Measurements from ENCODE around the gene CAV2.
A peak's percentile ranks its signal among the peaks of the same experiment; 100 is the strongest.

Gene CAV2

DNA sequence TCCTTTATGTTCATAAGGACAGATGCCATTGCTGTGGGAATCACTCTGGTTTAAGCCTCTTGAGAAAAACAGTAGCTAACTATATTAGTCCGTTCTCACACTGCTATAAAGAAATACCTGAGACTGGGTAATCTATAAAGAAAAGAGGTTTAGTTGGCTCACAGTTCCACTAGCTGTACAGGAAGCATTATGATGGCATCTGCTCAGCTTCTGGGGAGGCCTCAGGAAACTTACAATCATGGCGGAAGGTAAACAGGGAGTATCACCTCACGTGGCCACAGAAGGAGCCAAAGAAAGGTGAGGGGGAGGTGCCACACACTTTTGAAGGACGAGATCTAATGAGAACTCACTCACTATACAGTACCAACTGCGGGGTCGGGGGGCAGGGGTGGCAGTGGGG lies 2.9 kb upstream of the CAV2 start:
- DNase-seq: no peak

- DNase-seq: no peak
These were observed 1.8 kb upstream of the CAV2 start for GRCh38 chr7:116497708-116498107.

GRCh38 chr7:116500078-116500853 lies 728 bp downstream of the CAV2 start:
- DNase-seq: no peak

DNA sequence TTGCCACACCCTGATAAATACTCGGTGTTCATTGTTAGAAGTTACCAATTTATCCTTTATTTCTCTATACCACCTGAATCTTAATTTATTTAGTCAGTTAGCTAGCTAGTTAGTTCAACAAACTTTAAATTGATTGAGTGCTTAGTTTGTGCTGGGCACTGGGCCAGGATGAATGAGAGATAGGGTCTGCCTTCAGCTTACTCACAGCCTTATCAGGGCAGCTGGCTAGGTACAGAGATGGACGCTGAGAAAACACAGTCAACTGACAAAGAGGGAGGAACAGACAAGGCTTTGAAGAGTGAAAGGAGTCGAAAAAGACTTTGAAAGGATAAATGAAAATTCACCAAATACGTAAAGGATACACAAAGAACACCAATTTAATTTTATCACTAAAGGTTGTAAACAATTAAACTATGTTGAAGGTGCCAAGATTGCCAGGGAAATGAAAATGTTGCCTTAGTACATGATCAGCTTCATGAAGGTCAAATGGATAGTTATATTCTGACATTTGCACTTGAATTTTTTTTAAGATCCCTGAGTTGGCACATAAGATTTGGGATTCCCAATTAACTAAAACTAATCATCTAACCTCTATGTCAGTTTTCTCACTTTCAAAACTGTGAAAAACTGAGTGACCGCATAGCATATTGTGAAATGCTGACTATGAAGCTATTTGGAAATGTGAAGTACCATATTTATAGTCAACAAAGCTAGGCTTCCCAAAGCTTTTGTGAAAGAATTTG lies 2.1 kb downstream of the CAV2 start:
- no peak for DNase-seq

DNA sequence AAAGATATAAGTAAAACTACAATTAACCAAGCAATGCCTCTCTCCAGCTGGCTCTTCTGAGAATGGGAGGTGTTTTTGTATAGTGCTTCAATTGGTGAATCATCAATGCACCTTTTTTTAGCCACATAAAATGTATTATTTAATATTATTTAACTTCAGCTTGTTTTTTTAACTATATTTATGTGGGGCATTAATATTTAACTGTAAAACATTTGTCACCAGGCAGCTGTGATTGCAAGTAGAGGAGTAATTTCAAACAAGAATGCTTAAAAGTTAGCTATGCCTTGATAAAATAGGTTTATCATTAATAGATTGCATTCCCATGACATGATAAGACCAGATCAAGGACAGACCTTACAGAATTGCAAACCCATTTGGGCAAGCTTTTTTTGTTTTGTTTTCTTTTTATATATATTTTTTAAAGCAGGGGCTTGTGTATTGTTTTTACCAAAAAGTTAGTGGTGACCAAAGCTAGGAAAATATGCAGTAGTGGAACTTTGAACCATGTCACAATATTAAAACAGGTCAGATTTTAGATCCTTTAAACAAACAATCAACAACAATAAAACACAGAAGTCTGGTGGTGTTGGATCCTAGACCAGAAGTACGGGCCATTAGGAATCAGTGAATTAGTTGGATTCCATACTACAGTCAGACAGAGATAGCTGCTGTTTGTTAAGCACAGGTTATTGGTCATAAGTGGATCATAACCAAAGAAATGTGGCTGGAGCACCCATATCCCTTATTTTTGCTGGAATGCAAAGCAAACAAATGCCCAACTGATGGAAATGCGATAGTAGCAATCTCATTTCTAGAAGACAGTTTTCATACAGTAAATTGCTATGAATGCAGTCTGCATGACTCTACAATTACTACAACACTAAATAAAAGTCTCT lies 2.9 kb downstream of the CAV2 start:
- DNase-seq: no peak

DNA sequence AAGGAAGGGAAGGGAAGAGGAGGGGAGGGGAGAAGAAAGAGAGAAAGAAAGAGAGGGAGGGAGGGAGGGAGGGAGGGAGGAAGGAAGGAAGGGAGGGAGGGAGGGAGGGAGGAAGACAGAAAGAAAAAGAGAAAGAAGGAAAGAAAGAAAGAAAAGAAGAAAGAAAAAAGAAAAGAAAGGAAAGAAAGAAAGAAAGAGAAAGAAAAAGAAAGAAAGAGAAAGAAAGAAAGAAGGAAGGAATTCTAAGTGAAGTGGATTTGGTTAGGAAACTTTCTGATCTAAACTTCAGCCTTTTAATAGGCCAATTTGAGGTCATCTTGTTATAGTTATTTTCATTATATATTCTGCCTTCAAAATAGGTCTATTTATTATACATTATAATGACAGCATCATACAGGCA lies 4.3 kb downstream of the CAV2 start:
- DNase-seq: no peak

DNA sequence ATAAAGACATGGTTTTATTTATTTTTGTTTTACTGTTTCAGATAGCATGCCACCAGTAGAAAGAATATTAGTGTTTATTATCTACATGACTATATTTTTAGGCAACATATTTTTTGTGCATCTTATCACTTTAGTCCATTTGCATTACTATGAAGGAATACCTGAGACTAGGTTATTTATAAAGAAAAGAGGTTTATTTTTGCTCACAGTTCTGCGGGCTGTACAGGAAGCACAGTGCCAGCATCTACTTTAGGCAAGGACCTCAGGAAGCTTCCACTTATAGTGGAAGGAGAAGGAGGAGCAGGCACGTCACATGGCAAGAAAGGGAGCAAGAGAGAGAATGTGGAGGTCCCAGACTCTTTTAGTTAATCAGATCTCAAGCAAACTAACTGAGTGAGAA lies 5.7 kb downstream of the CAV2 start:
- no peak for DNase-seq

DNA sequence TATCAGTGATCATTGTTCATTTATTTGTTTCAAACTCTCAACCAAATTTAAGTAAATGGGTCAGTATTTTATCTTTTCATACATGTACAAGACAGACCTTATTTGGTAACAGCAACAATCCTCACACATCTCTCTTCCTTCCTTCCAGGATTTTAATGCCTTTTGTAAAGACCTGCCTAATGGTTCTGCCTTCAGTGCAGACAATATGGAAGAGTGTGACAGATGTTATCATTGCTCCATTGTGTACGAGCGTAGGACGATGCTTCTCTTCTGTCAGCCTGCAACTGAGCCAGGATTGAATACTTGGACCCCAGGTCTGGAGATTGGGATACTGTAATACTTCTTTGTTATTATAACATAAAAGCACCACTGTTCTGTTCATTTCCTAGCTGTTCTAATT lies 6.3 kb downstream of the CAV2 start:
- DNase-seq: no peak

DNA sequence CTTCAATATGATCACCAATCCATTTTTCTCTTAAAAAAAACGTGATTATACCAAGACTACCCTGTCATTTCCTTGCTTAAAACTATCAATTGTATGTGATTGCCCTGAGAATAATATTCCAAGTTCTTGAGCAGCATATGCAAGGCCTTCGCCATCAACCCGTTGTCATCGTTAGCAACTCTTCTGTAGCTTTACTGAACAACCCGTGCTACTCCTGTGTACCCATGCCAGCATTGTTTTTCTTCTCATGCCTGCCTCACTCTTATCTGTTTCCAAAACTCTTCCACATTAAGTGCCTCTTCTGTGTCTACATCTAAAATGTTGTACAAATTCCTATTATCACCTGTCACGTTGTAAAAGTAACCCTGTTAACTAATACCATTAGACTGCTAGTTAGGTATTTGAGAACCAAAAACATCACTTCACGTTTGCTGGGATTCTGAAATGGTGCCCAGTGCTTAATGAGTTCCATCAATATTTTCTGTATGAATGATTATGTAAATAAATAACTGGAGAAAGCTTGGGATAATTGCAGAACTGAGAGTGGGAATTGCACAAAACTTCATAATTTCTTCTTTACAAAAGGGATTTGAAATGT lies 10.5 kb downstream of the CAV2 start:
- DNase-seq: no peak

GRCh38 chr7:116510795-116511194 lies 11.3 kb downstream of the CAV2 start:
- DNase-seq: no peak

DNA sequence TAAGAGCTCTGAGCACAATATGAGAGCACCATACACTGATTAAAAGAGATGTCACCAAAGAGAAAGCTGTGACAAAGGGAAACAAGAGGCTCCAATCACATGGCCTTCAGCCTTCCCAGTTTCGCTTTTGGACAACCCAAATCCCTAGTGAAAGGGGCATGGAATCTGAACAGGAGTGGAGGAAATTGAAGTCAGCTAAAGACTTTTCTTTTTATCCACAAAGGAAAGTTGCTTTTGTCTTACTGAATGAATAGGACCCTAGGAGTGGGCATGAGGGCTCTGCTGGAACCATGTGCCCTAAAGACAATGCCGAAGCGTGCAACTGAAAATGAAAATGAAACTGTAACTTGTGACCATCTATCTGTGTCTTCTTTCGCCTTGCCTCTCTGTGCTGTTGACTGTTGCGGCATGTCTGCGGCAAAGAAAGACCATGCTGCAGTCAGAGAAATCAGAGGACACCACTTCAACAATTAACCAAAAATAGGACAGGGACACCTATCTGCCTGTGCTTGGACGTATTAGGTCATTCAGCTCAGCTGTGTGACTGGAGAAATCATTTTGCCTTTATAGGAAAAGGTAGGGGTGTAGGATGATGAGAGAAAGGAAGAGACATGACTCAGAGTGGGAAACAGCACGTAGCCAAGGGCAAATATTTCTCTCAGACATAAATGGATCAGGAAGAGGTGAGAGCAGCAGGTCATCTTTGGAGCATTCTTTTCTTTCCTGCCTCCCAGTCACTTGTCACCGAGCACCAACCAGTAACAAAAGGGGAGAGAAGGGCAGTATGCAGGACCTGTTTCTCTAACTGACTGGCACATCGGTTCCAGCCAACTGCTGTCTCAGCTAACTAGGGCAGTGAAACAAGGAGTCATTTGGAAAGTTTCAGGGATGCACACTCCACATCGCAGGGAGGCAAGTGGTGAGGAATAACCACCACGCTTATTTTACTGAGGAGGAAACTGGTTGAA lies 12.3 kb downstream of the CAV2 start:
- peak; percentile 50 to 61 for DNase-seq

- DNase-seq: no peak
These were observed 13.1 kb downstream of the CAV2 start for GRCh38 chr7:116512520-116513188.

GRCh38 chr7:116515584-116515983 lies 16.0 kb downstream of the CAV2 start:
- DNase-seq: no peak

DNA sequence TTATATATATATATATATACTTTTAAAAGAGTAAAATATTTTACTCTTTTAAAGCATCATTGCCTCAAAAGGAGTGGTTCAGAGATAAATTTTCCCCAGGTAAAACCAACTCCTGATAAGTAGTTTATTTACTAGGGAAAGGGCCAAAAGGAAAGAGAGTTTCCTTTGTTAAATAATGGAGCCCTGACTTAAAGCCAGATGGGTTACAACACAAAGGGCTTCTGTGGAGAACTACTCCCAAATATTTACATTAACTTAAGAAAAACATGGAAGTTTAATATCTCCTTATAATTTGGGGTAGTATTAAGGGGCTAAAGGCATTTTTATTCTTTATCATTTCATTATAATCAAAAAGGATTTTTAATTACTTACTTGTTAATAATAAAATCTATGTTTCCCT lies 16.8 kb downstream of the CAV2 start:
- DNase-seq: no peak

DNA sequence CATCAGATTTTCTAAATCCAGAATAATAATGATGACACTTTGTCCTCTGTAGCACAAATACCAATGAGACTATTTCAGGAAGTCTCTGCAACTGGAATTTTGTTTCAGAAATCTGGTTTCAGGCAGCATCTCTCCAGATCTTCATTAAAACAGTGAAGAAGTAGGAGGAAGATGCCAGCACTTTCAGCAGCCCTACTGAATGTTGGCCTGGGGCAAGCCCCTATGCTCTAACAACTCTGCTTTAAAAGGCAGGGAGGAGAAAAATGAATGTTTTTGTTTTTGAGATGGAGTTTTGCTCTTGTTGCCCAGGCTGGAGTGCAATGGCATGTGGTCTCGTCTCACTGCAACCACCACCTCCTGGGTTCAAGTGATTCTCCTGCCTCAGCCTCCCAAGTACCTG lies 18.1 kb downstream of the CAV2 start:
- no peak for DNase-seq

DNA sequence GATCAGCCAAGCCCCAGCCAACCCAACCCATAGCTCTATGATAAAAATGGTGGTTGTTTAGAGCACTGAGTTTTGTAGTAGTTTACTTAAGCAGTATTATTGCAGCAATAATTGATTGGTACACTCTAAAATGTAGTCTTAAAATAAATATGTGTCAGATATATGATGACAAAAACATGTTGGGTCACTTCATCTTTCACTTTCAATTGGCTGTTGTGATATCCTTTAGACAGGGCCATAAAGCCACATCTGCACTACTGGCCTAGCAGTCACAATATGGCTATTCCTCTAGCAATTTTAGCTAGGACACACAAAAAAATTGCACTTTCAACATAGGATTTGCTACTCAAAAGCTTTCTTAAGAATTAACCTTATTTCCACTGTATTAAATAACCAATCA lies 19.4 kb downstream of the CAV2 start:
- no peak for DNase-seq

- no peak for DNase-seq
These were observed 21.6 kb downstream of the CAV2 start for GRCh38 chr7:116521046-116521664.

DNA sequence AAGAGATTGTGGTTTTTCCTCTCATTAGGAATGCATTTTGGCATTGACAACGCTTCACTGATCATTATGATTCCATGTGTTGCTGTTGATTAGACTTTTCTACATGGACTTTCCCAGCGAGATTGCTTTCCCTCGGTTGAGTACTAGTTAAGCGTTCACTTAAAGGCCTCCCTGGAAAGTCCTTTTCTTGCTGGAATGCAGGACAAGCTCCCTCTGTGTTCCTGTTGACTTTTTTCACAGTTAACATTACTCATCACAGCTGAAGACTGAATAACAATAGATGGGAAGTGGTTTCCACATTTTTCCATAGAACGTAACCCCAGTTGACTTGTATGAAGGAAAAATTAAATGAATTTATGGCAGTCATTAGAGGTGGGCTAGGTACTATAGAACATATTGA lies 22.7 kb downstream of the CAV2 start:
- DNase-seq: no peak

DNA sequence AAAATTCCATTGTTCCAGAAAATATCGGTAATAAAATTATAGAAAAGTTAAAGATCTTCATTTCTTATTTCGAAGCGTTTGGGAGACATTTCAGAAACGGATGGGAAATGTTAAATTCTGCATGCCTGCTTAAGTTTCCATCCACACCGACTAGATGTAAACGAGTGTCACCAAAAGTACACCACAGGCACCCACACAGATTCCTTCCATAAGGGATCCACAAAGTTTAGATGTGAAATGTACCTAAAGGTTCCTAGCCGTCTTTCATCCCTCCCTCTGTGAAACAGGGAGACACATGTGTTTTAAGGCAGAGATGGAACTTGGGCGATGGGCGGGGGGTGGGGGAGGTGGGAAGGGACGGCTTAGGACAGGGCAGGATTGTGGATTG lies 24.7 kb downstream of the CAV2 start:
- no peak for DNase-seq

GRCh38 chr7:116524609-116525297 lies 25.2 kb downstream of the CAV2 start, which contains the start of gene CAV1:
Gene CAV1, plus strand, starts transcription at chr7:116525036. Its CDS starts 27 bp downstream, at chr7:116525063.
- DNase-seq: no peak
